Neural progenitor cell (in vitro differentiated cells): Measurements from ENCODE around the gene HYLS1. TPM values are rescaled to one million over a fixed set of nuclear protein-coding genes. Genes with fewer than 3 reads are reported as not detected.

Experiments used
- DNase-seq: peaks from one replicate; pipeline ENCODE4 v3.0.0-alpha.2; 2016; ENCODE audit warnings: low spot score
- H2AFZ ChIP-seq: fragments of 200-600 bp; sonication (generic); replicated peaks from 2 replicates; pipeline ENCODE4 v1.6.1; 2016; ENCODE audit warnings: antibody characterized with exemption
- H3F3A ChIP-seq: fragments of 200-600 bp; sonication (generic); 2 replicates; pipeline ENCODE4 v1.6.1; 2016; ENCODE audit warnings: antibody characterized with exemption, low read depth
- H3K27ac ChIP-seq: fragments of 200-600 bp; sonication (generic); 2 replicates; pipeline ENCODE4 v1.5.1; 2016; ENCODE audit warnings: mild to moderate bottlenecking
- H3K27me3 ChIP-seq: fragments of 200-600 bp; sonication (generic); 2 replicates; pipeline ENCODE4 v1.6.1; 2016; ENCODE audit warnings: mild to moderate bottlenecking, moderate library complexity
- H3K36me3 ChIP-seq: fragments of 200-600 bp; sonication (generic); 2 replicates; pipeline ENCODE4 v1.5.1; 2016
- H3K4me1 ChIP-seq: fragments of 200-600 bp; sonication (generic); 2 replicates; pipeline ENCODE4 v1.6.1; 2016; ENCODE audit warnings: mixed run types
- H3K4me2 ChIP-seq: fragments of 200-600 bp; sonication (generic); 2 replicates; pipeline ENCODE4 v1.6.1; 2016
- H3K4me3 ChIP-seq: fragments of 200-600 bp; sonication (generic); 2 replicates; pipeline ENCODE4 v1.5.1; 2016
- H3K79me2 ChIP-seq: fragments of 200-600 bp; sonication (generic); 2 replicates; pipeline ENCODE4 v1.6.1; 2016; ENCODE audit warnings: low read depth
- H3K9ac ChIP-seq: fragments of 200-600 bp; sonication (generic); 2 replicates; pipeline ENCODE4 v1.6.1; 2016
- H3K9me3 ChIP-seq: fragments of 200-600 bp; sonication (generic); 2 replicates; pipeline ENCODE4 v1.5.1; 2016; ENCODE audit warnings: low read depth
- H4K20me1 ChIP-seq: fragments of 200-600 bp; sonication (generic); 2 replicates; pipeline ENCODE4 v1.6.1; 2016; ENCODE audit warnings: low read depth
- H3K27ac Mint-ChIP-seq: 3 replicates; pipeline ENCODE4 v1.8.0; 2021; ENCODE audit warnings: mixed read lengths
- H3K27me3 Mint-ChIP-seq: 2 replicates; pipeline ENCODE4 v1.8.0; 2022; ENCODE audit warnings: low read depth, mild to moderate bottlenecking, inconsistent platforms, moderate library complexity, mixed read lengths; ENCODE audit not compliant: insufficient read depth
- H3K36me3 Mint-ChIP-seq: 3 replicates; pipeline ENCODE4 v1.8.0; 2021; ENCODE audit warnings: mixed read lengths
- H3K4me1 Mint-ChIP-seq: 3 replicates; pipeline ENCODE4 v1.8.0; 2021; ENCODE audit warnings: mixed read lengths
- H3K4me3 Mint-ChIP-seq: 3 replicates; pipeline ENCODE4 v1.8.0; 2021; ENCODE audit warnings: mild to moderate bottlenecking, moderate library complexity, mixed read lengths
- H3K9me3 Mint-ChIP-seq: 3 replicates; pipeline ENCODE4 v1.8.0; 2020; ENCODE audit warnings: mixed read lengths
- EZH2 ChIP-seq: fragments of 200-600 bp; sonication (generic); IDR thresholded peaks from 2 replicates; pipeline ENCODE4 v1.6.1; 2017; ENCODE audit warnings: antibody characterized with exemption, mild to moderate bottlenecking, moderate library complexity
- EZH2phosphoT487 ChIP-seq: fragments of 200-600 bp; sonication (generic); IDR thresholded peaks from 2 replicates; pipeline ENCODE4 v1.6.1; 2017; ENCODE audit warnings: antibody characterized with exemption
- total RNA-seq: library from RNA; depleted of rRNA; stranded (reverse); fragments of >200 nt; gene quantifications from 2 replicates; pipeline ENCODE4 v1.2.3, GENCODE V29; 2015; ENCODE audit warnings: low replicate concordance
- TF ChIP-seq, protein P1 (sequence below): fragments of 200-600 bp; sonication (generic); IDR thresholded peaks from 2 replicates; pipeline ENCODE4 v1.5.1; 2017; ENCODE audit warnings: antibody characterized with exemption, mild to moderate bottlenecking

Gene HYLS1
- total RNA-seq, 1 donor from 2014 or later, result 8.9 TPM

DNA sequence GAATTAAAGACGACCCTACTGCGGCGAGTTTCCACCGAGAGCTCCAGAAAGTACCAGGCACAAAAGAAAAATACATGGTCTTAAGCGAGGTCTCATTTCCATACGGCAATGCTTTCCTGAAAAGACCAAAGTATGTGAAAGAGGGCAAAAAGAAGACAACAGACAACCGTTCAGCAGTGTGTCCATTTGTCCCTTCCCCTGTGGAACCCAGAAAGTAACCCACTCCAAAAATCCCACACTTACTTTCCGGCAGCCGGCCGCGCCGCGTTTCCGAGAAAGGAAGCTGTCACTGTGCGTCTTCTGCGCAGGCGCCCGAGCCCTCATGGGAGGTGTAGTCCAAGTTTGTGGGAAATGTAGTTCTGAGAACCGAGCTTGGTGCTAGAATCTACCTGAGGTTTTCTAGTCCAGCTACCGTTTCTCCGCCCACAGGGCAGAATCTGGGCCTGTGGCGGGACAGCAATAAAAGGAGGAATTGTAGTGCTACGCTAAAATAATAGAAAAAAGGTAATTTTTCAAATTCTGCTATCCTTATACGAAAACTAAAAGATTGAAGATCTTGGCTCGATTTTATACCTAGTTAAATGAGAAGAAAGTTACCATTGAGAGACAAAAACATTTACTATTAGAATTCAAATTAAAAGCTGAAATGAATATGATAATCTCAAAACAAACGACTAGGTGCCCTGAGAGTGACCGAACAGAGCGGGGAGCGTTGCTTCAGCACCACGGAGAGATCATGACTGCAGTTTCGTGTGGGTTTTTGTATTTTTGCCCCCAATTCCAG is 15.7 kb downstream of the HYLS1 start, which contains the start of gene PUS3:
PUS3 (minus strand) TSS at position 280 of the 784 bp plus-strand sequence. CDS start 6,922 bp downstream, outside the sequence.
- H3K4me1 ChIP-seq, result peaks cover 5% of the 10 kb centered on the region
- Mint-ChIP-seq H3K4me3 (peak within 1 kb of the TSS; percentile 97), H3K27me3 (peaks cover 12% of the 10 kb centered on the region), H3K36me3 (peaks cover 9% of the 10 kb centered on the region), H3K9me3 (no peaks in the 10 kb centered on the region), H3K4me1 (peaks cover 17% of the 10 kb centered on the region), H3K27ac (peak within 1 kb of the TSS; percentile 55)
- no peaks in the 10 kb centered on the region for H3K9me3 ChIP-seq
- peak within 1 kb of the TSS; percentile 70 for H2AFZ ChIP-seq
- H3K27me3 ChIP-seq, result peaks cover 32% of the 10 kb centered on the region
- no peaks in the 10 kb centered on the region for H3K36me3 ChIP-seq
- peak within 1 kb of the TSS; percentile 75 for H3K4me2 ChIP-seq
- H3F3A ChIP-seq, result peaks cover 29% of the 10 kb centered on the region
- H4K20me1 ChIP-seq, result peaks cover 18% of the 10 kb centered on the region
- peak within 1 kb of the TSS; percentile 9 for H3K9ac ChIP-seq
- H3K4me3 ChIP-seq, result peak within 1 kb of the TSS; percentile 77
- H3K27ac ChIP-seq, result no peak within 1 kb of the TSS
- DNase-seq, result peak; percentile 92
- peaks cover 31% of the 10 kb centered on the region for H3K79me2 ChIP-seq
- TF ChIP-seq EZH2 (no peak), EZH2phosphoT487 (no peak)
- TF ChIP-seq, protein P1, sequence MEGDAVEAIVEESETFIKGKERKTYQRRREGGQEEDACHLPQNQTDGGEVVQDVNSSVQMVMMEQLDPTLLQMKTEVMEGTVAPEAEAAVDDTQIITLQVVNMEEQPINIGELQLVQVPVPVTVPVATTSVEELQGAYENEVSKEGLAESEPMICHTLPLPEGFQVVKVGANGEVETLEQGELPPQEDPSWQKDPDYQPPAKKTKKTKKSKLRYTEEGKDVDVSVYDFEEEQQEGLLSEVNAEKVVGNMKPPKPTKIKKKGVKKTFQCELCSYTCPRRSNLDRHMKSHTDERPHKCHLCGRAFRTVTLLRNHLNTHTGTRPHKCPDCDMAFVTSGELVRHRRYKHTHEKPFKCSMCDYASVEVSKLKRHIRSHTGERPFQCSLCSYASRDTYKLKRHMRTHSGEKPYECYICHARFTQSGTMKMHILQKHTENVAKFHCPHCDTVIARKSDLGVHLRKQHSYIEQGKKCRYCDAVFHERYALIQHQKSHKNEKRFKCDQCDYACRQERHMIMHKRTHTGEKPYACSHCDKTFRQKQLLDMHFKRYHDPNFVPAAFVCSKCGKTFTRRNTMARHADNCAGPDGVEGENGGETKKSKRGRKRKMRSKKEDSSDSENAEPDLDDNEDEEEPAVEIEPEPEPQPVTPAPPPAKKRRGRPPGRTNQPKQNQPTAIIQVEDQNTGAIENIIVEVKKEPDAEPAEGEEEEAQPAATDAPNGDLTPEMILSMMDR, result no peak

DNA sequence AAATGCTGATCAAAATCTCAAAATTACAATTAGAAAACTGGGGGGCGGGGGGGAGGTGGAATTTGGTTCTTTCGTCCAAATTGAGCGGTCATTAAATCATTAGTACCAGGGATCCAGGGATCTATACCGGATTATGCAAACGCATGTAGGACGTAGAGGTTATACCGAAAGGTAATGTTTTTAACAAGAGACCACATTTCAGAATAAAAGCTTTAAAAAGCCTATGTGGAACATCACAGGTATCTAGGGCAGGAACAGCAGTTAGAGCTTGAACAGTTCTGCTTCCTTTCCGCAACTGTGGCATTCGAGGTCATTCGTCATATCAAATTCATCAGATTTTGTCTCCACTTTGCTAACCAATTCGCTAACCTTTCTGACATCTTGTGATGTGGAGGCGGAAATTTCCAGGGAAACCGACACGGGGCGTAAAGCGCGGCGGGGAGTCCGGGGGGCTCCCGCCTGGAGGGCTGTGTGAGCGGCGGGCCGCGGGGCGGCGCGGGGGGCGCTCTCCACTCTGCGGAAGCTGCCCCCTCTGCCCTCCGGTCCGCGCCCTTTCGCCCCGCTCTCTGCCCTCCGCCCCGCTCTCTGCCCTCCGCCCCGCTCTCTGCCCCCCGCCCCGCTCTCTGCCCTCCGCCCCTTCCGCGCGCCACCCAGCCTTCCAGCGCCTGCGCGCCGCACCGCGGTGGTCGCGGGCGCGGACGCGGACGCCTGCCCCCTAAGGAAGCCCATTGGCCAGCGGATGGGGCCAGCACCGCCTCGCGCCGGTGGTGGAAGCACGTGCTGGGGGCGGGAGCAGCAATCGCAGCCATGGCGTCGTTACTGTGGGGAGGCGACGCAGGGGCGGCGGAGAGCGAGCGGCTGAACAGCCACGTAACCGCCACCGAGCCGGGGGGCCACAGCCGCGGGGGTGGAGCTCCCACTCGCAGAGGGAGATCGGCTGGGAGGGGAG is 16.5 kb downstream of the HYLS1 start, which contains the start of gene DDX25:
DDX25 (plus strand) TSS at position 798 of the 949 bp plus-strand sequence; CDS start at position 808, 10 bp downstream.
- Histone ChIP-seq H3K4me3 (peak within 1 kb of the TSS; percentile 77), H3K4me2 (peak within 1 kb of the TSS; percentile 75), H3K79me2 (peaks cover 25% of the 10 kb centered on the region), H3K27ac (no peak within 1 kb of the TSS), H3K4me1 (peaks cover 5% of the 10 kb centered on the region), H3K36me3 (no peaks in the 10 kb centered on the region), H4K20me1 (peaks cover 10% of the 10 kb centered on the region), H3K9ac (no peak within 1 kb of the TSS), H3K9me3 (no peaks in the 10 kb centered on the region), H3K27me3 (peaks cover 32% of the 10 kb centered on the region), H2AFZ (peak within 1 kb of the TSS; percentile 70), H3F3A (peaks cover 29% of the 10 kb centered on the region)
- Mint-ChIP-seq H3K9me3 (no peaks in the 10 kb centered on the region), H3K36me3 (peaks cover 9% of the 10 kb centered on the region), H3K27ac (no peak within 1 kb of the TSS), H3K4me3 (peak within 1 kb of the TSS; percentile 97), H3K27me3 (peaks cover 12% of the 10 kb centered on the region), H3K4me1 (peaks cover 17% of the 10 kb centered on the region)
- TF ChIP-seq, protein P1, result no peak
- TF ChIP-seq EZH2, result peak; percentile 37
- peak; percentile 30 for TF ChIP-seq EZH2phosphoT487
- peak; percentile 85 for DNase-seq

DNA sequence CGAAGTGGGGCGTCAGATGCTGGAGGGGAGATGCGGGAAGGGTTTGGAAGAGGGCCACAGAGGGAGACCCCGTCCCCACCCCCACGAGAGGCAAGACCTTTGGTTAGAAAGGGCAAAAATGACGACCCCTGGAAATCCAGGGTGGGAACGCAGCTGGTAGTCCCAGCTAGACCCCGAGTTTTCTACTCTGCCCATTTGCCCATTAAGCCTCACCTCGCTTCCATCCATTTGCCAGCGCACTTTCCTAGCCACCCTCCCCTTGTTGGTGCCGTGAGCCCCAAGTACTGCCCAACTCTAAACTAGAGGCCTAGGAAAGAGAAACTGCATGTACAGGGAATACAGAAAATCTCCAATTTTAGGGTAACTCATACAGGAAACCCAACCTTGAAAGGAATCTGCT is 17.2 kb downstream of the HYLS1 start:
- H3K4me3 ChIP-seq, result peak overlapping the region; percentile 77
- H3K4me2 ChIP-seq, result peak overlapping the region; percentile 75
- H3K79me2 ChIP-seq, result peaks cover 25% of the 10 kb centered on the region
- H2AFZ ChIP-seq, result peak overlapping the region; percentile 70
- no peak overlapping the region for H3K27ac ChIP-seq
- TF ChIP-seq, protein P1, result no peak
- TF ChIP-seq EZH2 (no peak), EZH2phosphoT487 (no peak)
- peaks cover 5% of the 10 kb centered on the region for H3K4me1 ChIP-seq
- peaks cover 12% of the 10 kb centered on the region for H3K27me3 Mint-ChIP-seq
- H3K27me3 ChIP-seq, result peaks cover 32% of the 10 kb centered on the region
- H4K20me1 ChIP-seq, result peaks cover 4% of the 10 kb centered on the region
- H3K9ac ChIP-seq, result no peak overlapping the region
- DNase-seq, result no peak
- H3K4me3 Mint-ChIP-seq, result peak overlapping the region; percentile 82
- H3K27ac Mint-ChIP-seq, result no peak overlapping the region
- H3K9me3 ChIP-seq, result no peaks in the 10 kb centered on the region
- H3K36me3 Mint-ChIP-seq, result peaks cover 5% of the 10 kb centered on the region
- no peaks in the 10 kb centered on the region for H3K36me3 ChIP-seq
- H3K4me1 Mint-ChIP-seq, result peaks cover 17% of the 10 kb centered on the region
- no peaks in the 10 kb centered on the region for H3K9me3 Mint-ChIP-seq
- H3F3A ChIP-seq, result peaks cover 29% of the 10 kb centered on the region
